B cell (primary cell): ENCODE measurements around the gene TM9SF2.

Experiments
- EZH2 ChIP-seq: IDR thresholded peaks from 2 replicates; pipeline ENCODE4 v1.6.1; 2012; ENCODE audit warnings: borderline replicate concordance, low read depth, mild to moderate bottlenecking, moderate library complexity, low read length; ENCODE audit not compliant: insufficient read depth, poor library complexity, severe bottlenecking
- TF ChIP-seq, protein P1 (sequence below): fragments of 200-600 bp; IDR thresholded peaks from one replicate; pipeline ENCODE4 v1.8.0; 2022; ENCODE audit warnings: antibody characterized with exemption, mild to moderate bottlenecking

DNA sequence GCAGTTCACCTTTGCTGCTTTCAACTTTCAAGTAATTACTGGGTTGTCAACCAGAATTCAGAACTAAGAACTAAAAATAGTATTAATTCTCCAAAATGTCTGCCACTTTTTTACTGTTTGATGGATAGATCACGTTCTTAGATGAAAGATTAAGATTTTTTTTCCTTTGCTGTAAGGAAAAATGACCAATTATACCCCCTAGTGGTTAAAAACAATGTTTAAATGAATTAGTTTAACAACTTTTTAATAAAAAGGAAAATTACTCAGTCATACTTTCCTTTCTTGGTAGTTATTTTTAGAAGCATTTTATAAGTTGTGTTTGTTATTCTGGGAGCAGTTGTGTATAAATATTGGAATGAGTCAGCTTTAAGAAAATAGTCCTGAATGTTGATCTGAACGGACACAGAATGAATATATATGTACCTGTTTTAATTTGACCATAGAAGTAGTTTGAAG is 4.6 kb downstream of the TM9SF2 start:
- TF ChIP-seq, protein P1, sequence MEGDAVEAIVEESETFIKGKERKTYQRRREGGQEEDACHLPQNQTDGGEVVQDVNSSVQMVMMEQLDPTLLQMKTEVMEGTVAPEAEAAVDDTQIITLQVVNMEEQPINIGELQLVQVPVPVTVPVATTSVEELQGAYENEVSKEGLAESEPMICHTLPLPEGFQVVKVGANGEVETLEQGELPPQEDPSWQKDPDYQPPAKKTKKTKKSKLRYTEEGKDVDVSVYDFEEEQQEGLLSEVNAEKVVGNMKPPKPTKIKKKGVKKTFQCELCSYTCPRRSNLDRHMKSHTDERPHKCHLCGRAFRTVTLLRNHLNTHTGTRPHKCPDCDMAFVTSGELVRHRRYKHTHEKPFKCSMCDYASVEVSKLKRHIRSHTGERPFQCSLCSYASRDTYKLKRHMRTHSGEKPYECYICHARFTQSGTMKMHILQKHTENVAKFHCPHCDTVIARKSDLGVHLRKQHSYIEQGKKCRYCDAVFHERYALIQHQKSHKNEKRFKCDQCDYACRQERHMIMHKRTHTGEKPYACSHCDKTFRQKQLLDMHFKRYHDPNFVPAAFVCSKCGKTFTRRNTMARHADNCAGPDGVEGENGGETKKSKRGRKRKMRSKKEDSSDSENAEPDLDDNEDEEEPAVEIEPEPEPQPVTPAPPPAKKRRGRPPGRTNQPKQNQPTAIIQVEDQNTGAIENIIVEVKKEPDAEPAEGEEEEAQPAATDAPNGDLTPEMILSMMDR = peak; percentile 70
- TF ChIP-seq EZH2 = no peak
